ENCODE data around the gene PPP1R14C.

GRCh38 chr6:150156460-150156859 is 13.6 kb downstream of the PPP1R14C start:
- TF ChIP-seq CTCF (IDR thresholded peaks at IDR 0.05; ENCODE audit: extremely low read depth in 1 of 2, insufficient read depth in 1 of 2, low read depth in 1 of 2, low read length in 2 of 2) (no peak), POLR2A (IDR thresholded peaks at IDR 0.05; ENCODE audit: low read depth, low read length) (no peak), POLR2AphosphoS5 (IDR thresholded peaks at IDR 0.05; ENCODE audit: insufficient read depth, low read depth, low read length) (no peak)

All from endothelial cell of umbilical vein (primary cell).